Stimulated activated CD8-positive, alpha-beta memory T cell treated with anti-CD3 and anti-CD28 coated beads, Interleukin-7, amount 100 ng/mL, for 4 hours (primary cell): ENCODE results near the gene ABHD12.

Source experiments
- DNase-seq, 2 donors: peaks; one replicate each; pipeline ENCODE4 v3.0.0-alpha.2; 2020; ENCODE audit warnings: low read depth in 2 of 2

Gene ABHD12

DNA sequence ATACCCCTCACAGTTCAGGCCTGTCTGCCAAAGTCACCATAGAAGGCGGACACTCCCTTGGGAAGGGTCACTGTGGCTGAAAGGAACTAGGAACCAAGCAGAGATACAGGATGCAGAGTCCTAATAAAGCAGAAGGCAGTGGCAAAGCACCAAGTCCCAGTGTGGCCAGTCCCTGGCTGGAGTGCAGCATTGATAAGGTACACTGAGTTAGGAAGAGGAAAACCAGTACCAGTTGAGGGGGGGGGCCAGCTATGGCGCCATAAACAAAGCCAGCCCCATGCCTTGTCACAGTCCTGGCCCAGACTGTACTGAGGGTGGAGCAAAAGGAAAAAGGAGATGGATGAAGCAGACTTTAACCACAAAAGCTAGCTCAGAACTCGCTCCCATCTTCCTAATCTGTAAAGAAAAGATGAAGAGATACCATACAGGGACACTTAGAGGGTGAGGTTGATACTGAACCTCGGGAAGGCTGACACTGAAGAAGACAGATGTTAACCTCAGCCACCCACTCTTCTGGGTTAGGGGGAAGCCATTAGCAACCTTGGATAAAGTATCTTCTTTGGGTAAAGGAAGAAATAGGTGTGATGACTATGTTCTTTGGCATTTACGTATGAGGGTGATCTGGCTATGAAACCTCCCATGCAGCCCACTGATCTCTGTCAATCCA lies 7.8 kb downstream of the ABHD12 start:
- DNase-seq = no peak

DNA sequence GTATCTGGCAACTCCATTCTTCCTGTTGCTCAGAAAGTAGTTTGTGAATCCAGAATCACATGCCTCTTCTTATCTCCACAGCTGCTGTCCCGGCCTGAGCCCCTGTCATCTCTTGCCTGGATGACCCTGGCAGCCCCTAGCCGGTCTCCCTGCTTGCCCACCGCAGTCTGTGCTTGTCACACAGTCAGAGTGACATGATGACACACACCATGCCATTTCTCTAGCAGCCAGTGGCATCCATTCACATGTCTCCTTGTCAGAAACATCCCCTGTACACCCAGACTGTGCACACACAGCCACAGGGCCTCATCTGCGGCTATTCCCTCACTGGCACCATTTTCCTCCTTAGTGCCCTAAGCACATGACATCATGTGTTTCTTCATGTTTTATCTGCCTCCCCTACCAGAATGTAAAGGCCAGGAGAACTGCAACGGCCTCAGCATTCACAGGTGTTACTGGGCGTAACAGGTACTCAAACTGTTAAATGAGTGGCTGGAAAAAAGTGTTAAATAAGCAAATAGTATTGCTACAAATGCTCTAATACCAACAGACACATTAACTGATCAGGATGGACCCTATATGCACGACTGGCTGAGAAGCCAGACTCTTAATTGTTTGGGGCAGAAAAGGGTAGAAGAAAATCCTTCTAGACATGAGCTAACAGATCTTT lies 9.6 kb downstream of the ABHD12 start:
- DNase-seq = no peak

DNA sequence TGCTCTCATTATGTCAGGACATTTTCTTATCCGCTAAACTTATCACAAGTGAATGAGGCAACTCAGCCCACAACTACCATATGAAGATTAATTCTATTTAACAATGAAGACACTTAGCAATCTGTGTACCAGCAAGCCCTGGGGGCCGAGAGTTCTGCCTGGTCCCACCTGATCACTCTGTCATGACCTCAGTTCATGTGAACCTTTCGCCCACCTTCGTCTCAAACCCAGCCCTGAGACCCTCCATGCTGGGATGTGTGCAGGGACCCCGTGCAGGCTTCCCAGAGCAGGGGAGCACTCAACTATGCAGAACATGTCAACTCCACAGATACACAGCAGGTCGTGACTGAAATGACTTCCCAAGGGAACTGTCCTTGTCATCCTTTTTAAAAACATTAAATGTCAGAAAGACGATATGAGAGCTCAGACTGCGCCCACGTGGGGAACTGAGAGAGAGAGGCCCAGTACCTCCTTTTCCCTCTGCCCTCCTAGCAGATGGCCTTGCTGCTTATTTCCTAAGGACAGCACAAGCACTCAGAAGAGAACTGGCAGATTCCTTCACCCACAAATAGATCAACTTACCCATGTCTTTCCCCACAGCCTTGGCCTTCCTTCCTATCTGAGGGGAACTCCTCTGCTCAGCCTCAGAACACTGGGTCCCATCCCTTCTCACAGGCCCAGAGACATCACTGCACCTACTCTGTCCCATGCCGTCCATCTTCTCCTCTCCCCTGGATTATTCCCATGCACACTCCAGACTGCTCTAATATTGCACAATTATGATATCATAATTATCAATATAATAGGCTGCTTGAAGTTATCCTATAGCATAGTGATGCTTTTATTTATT lies 11.5 kb downstream of the ABHD12 start:
- no peak for DNase-seq

DNA sequence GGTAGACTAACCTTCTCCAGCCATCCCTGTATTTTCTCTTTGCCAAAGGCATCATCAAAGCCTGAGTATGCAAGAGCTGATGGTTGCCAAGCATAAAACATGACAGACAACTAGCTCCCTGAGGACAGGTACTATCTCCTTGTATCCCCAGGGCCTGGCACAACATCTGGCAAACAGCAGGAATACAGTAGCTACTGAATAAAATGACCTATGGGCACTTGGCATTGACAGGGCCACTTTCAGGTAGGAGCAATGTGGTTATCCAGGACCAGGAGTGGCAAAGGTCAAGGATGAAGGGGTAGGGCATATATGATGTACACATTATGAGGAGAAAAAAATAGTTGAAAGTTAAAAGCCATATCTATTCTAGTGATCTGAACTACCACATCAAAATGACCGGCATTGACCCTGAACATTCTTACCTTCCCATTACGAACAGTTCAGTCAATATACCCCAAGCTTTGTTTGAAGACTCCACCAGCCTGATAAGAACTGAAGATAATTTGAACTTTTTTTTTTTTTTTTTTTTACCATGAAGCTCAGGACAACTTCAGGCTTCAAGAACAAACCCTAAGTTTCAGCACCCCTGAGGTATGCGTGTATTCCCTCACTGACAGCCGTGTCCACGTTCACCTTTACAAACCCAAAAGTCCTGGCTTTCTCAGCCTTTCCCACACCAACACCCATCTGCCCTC lies 12.3 kb downstream of the ABHD12 start:
- DNase-seq = no peak

DNA sequence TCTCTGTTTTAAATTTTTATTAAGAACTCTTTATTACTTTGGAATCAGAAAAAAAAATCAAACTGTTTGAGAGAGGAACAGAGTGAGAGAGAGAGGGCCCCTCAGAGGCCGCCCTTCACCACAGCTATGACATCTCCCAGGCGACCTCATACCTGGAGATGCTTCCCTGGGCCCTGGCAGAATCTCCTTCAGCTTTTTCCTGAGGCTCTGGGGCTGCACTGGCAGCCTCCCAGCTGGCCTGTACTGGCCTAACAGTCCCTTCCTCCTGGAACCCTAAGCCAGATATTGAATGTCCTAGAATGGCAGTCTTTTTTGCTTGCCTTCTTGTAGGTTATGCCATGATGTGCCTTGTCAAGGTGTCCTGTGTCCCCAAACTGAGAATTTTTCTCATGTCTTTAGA lies 13.7 kb downstream of the ABHD12 start:
- DNase-seq = no peak

DNA sequence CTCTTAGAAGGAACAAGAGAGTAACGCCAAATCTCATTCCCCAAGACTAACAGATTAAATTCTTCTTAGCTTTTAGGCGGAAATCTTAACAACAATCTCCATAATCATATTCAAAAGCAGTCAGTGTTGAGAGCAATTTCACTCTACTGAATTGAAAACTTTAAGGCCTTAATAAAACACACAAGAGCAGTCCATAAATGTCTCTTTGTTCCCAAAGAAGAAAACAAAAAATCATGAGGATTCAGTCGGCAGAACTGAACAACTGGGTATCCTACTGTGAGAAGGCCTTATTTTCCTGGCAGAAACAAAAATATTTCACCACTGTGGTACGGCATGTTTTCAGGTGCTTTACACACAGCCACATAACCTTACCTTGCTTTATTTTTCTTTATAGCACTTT lies 14.4 kb downstream of the ABHD12 start:
- no peak for DNase-seq

DNA sequence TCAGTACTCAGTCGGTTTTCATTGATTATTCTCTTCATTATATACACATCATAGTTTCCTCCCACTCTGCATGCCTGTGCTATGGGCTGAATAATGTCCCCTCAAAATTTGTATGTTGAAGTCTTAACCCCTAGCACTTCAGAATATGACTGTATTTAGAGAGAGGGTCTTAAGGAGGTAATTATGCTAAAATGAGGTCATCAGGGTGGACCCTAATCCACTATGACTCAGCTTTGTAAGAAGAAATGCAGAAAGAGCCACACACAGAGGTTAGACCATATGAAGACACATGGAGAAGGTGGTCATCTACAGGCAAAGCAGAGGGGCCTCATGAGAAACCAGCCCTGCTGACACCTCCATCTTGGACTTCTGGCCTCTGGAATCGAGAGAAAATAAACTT lies 15.8 kb downstream of the ABHD12 start:
- no peak for DNase-seq

DNA sequence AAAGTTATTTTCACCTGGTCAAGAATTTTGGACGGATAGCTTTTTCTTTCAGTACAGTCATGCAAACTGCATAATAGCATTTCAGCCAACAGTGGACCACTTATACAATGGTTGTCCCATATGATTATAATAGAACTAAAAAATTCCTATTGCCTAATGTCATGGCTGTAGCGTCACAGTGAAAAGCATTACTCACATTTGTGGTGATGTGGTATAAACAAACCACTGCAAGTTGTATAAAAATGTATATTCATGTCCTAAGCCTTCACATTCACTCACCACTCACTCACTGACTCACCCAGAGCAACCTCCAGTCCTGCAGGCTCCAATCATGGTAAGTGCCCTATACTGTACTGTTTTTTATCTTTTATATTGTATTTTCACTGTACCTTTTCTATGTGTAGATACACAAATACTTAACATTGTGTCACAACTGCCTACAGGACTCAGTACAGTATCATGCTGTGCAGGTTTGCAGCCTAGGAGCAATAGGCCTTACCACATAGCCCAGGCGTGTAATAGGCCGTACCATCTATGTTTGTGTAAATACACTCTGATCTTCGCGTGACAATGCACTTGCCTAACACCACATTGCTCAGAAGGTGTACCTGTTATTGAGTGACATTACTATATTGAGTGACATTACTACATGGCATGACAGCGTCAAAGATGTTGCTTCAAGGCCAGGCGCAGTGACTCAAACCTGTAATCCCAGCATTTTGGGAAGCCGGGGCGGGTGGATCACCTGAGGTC lies 17.9 kb downstream of the ABHD12 start:
- DNase-seq = no peak

DNA sequence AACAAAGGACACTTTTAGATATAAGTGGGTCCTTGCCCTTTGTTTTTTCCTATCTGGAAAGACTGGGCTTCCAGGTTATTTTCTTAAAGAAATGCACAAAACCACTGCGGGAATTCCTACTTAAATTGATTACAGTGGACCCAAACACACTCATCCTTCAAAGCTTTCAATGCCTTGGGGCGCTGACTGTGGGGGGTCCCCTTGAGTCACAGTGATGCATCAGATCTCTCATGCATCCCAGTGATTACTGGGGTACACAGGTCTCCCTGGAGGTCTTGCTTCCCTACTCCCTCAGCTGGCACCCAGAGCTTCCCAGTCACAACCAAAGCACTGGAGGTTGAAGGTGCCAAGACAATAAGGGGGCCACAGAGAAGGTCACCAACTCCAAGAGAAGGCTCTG lies 20.7 kb downstream of the ABHD12 start:
- no peak for DNase-seq

DNA sequence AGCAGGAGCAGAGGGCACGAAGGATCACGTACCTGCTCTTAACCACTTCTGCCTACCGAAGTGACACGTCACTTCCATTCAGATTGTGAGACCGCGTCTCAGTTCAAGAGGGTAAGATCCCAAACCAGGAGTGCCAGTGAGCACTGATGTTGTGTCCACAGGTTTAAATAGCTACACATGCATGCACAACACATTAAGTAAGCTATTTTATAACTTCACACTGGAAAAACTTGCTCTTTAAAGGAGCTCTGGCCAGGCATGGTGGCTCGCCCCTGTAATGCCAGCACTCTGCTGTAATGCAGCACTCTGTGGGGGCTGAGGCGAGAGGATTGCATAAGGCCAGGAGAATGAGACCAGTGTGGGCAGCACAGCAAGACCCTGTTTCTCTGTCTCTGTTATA lies 21.1 kb downstream of the ABHD12 start:
- DNase-seq = no peak

DNA sequence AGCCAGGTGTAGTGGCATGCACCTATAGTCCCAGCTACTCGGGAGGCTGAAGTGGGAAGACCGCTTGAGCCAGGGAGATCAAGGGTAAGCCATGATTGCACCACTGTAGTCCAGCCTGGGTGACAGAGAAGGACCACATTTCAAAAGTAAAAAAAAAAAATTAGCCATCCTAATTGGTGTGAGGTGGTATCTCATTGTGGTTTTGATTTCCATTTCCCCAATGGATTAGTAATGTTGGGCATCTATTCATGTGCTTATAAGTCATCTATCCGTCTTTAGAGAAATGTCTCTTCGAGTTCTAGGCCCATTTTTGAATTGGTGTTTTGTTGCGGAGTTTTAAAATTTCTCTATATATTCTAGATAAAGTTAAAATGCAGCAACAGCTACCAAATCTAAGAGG lies 21.7 kb downstream of the ABHD12 start:
- DNase-seq = no peak

DNA sequence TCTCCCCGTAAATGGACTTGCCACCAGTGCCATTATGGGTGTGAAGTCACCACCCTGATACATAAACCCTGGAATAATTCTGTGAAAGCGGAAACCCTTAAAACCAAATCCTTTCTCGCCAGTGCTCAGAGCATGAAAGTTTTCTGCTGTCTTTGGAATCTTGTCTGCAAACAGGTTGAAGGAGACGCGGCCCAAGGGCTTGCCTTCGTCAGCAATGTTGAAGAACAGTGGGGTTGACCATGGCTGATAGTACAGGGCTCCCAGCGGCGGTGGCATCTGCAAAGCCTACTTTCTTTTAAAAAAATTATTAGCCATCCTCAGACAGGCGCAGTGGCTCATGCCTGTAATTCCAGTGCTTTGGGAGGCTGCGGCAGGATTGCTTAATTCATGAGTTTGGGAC lies 22.1 kb downstream of the ABHD12 start:
- no peak for DNase-seq

DNA sequence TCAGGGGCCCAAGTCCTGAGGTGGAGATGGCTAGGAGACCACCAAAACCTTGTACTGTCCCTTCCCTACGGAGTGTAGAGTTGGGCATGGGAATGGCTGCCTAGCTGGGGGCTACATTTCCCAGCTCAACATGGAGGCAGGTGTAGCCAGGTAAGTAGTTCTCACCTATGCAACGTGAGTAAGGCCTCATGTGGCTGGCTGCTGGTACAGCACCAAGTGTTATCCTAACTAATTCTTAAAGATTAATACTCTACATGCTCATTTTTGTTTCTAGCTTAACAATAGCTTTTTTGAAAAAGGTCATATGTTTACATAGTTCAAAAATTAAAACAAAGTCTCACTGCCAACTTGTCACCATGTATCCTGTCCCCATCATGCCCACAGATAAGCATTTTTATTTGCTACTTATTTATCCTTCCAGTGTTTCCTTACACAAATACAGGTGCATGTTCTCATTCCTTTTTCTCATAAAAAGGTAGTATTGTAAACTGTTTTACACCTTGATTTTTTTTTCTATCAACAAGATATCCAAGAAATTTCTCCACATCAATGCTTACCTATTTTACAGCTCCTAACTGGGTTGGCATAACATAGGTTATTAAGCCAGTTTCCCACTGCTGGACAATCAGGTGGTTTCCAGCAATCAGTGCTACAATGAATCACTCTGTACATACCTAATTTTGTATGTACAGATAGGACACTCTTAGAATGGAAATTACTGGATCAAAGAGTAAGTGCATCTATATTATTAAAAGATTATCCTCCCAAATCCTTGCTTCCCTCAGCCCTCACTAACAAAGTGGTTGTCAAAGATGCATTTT lies 25.5 kb downstream of the ABHD12 start:
- DNase-seq = no peak

DNA sequence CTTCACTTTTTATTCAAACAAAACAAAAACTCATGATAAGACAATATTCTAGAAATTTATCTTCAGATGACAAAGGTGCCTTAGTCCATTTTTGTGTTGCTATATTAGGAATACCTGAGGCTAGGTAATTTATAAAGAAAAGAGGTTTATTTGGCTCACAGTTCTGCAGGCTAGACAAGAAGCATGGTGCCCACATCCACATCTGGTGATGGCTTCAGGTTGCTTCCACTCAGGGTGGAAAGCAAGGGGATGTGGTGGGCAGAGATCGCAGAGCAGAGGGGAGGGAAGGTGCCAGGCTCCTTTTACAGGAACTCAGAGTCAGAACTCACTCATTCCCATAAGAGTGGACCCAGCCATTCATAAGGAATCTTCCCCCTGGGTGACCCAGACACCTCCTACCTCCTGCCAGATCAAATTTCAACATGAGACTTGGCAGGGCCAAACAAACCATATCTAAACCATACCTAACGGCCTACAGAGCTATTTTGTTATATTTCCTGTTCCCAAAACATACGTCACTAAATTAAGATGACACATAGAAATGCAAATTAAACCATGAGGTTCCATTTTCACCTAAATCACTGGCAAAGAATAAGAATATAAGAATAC lies 26.4 kb downstream of the ABHD12 start:
- no peak for DNase-seq

DNA sequence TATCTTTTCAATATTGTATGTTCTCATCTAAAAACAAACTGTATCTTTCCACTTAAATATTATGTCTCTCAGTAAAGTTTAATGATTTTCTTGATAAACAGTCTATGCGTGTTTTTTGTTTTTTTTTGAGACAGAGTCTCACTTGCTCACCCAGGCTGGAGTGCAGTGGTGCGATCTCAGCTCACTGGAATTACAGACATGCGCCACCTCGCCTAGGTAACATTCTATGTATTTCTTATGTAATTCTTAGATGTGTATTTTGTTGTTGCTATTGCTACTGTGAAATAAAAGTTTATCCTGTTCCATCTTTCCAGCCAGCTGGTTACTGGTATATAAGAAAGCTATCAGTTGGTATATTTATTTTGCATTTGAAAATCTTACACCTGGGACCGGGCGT lies 29.4 kb downstream of the ABHD12 start:
- DNase-seq = no peak

DNA sequence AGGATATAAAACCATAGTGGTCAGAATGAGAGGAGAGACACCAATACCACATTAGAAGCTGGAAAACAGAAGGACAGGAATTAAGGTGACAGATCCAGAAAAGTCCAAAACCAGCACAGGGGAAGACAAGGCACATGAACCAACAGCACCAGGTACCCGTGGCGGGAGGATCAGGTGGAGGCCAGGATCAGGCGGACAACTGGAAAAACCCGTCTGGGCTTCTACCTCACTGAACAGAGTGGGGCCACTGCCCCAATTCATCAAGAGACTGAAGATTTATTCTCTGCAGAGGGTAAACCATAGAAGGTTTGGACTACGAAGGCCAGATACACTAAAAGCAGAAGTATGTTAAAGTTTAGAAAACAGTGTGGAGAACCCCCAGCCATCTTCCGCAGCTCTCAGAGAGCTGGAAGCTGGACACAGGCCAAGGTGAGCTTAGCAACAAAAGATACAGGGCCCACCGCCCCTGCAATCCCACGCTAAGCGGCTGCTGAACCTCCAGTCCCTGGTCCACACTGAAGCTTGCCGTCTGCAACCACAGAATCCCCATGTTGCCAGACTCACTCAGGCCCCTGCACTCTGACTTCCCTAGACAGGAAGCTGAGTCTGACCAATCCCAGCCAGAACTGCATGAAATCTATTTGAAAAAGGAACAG lies 29.9 kb downstream of the ABHD12 start:
- DNase-seq = no peak

DNA sequence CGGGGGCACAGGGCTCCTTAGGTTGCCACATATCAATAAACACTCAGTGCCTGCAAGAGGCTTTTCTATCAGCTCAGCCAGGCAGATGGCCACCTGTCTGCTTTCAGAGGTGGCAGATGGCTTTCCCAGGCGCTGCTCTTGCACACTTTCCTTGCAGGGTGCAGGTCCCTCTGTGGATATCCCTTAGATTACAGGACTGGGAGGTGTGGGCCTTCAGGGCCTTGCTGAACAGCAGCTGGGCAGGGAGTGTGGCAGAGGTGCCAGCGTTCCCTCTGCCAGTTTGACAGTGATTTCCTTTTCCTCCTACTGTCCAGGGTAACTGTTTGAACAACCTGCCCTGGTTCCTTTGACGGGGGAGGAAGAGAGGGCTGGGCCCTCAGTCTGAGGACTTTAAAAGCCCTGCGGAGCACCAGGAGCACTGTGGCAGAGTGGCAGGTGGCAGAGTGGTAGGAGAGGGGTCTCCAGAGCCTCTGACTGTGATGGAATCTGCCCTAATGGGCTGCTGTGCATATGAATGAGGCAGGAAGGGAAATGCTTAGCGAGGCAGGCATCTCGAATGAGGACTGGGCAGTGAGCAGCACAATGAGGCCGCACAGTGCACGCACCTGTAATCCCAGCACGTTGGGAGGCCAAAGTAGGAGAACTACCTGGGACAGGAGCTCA lies 34.2 kb downstream of the ABHD12 start:
- DNase-seq = no peak

DNA sequence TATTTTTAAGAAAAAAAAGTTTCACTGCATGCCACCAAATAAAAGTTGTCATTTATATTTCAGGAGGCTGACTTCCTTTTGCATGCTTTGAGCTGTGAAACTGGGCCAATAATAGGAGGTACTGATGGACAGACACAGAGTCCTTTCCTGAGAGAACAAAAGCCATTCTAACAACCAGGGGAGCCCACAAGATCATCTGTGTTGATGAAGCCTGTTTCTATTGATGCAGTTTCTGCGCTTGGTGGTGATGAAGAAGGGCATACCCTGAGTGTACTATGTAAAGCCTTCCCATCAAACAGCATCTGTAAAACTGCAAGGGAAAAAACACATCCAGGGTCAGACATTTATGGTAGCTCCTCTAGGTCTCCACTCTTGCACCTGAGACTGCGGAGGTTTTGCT lies 34.8 kb downstream of the ABHD12 start:
- no peak for DNase-seq

DNA sequence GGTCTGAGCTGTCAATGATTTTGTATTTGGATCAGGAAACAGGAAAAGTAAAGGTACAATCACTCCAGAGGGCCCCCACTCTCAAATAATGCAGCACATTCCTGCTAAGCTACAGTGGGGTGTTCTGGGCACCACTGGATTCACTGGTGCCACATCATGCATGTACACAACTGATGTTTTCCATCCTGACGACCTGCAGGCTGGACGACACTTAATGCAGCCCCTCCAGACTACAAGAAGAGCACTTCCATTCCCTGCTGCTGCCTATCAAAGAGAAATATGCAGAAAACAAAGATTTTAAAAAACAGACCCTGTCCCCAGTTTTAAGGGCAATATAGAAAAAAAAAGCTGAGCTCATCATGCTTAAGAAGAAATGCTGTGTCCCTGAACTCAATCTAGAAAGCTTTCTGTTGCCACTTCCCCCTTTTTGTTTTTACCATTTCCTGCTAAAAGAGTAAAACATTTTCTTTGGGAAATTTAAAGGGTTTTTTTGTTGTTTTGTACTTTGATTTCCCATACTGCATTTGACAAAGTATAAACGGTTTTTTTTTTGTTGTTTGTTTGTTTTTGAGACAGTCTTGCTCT lies 35.5 kb downstream of the ABHD12 start:
- no peak for DNase-seq
